ENCODE results near the gene GYS2.
A peak's percentile ranks its signal among the peaks of the same experiment; 100 is the strongest.

GYS2 gene

GRCh38 chr12:21502164-21502496 is 102.5 kb downstream of the GYS2 start:
- peak; percentile 96 for DNase-seq

GRCh38 chr12:21501258-21502163 is 103.1 kb downstream of the GYS2 start, which contains the start of the genes GOLT1B and RECQL:
GOLT1B (plus strand) TSS chr12:21501789; CDS start chr12:21501924, 135 bp downstream.
RECQL (minus strand) TSS chr12:21501635; CDS start chr12:21499570, 2,065 bp downstream.
- peak; percentile 100 for DNase-seq

- no peak for DNase-seq
Observed at GRCh38 chr12:21500786-21501257, 103.8 kb downstream of the GYS2 start.

GRCh38 chr12:21499765-21500164 is 104.9 kb downstream of the GYS2 start:
- no peak for DNase-seq

Measured in NCI-H2171 treated with DMSO at 0.1 percent for 48 hours (cell line).